ENCODE results near the gene EXOC3.
"Not testable (repeated sequence)": the region's sequence is repeated elsewhere in the genome, so short reads cannot be mapped to it uniquely, and the experiment has no call there.

EXOC3 gene

GRCh38 chr5:458547-459353 lies 15.8 kb downstream of the EXOC3 start:
- DNase-seq = peak; percentile 55 to 58

DNA sequence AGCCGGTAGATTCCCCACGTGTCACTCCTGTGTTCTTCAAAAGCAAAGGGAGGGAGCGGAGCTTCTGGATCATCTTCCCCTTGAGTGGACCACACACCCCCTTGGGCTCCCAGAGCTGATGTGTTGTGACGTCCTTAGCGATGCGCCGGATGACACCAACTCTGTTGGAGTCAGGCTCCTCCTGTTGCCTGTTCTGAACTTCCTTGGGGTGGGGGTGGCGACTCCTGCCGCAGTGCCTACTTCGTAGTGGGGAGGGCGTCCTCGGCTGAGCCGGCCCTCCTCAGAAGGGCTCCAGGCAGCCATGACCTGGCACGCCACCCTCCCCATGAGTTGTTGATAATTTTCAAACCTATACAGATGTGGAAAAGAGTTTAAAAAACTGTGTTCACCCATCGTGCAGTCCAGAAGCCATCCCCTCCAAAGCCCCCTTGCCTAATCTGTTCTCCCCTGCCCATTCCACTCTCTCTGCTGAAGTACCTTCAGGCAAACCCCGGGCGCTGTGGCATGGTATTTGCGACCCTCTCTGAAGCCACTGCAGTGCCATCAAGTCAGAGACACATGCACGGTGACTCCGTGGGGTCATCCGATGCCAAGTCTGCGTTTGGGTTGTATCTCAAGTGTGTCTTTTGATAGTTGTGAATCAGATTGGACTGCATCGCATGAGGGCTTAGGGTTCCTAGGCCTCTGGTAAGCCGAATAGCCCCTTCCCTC lies 16.7 kb downstream of the EXOC3 start:
- DNase-seq = no peak

DNA sequence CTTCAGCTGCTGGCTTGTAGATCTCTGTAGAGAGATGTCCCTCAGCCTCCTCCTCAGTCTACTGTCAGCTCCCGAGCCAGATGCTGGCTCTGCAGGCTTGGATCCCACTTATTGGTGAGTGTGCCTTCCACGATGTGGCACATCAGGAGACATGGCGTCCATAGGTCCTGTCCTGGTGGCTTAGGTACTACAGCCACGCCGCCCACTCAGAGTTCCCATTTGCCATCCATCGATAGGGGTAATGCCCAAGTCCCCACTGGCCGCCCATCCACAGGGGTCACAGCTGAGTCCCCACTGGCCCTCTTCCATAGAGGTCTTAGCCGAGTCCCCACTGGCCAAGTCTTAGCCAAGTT lies 17.3 kb downstream of the EXOC3 start:
- DNase-seq = no peak

GRCh38 chr5:462051-462481 lies 19.1 kb downstream of the EXOC3 start:
- DNase-seq = no peak

GRCh38 chr5:463301-463700 lies 20.3 kb downstream of the EXOC3 start:
- no peak for DNase-seq

DNA sequence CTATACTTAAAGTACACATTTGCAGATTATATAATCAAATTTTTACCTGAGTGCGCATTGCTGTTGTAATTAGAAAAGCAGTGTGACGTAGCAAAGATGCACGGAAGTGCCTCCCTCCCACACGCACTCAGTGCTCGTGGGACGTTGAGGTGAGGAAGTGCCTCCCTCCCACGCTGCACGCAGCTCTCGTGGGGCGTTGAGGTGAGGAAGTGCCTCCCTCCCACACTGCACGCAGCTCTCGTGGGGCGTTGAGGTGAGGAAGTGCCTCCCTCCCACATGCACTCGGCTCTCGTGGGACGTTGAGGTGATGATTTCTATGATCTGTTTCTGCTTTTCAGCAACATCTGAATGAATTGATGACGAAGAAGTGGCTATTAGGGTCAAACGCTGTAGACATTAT lies 21.0 kb downstream of the EXOC3 start:
- peak in 1 of 2 donors; percentile 36 for DNase-seq

DNA sequence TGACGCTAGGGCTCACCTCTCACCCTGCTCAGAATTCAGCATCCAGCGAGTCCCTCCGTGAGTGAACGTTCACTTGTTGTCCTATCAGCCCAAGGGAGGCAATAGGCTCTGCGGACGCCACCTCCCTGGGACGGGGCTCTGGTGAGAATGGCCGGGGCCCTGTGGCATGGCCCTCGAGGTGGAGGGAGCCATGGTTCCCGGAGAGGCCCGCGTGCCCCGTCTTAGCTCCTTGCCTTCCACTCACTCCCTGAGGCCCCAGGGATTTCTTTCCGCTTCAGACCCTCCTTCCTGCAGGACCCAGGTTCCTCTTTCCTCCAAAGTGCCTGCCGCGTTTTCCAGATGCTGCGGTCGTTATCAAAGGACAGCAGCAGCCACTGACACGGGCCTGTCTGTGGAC lies 21.5 kb downstream of the EXOC3 start:
- no peak for DNase-seq

DNA sequence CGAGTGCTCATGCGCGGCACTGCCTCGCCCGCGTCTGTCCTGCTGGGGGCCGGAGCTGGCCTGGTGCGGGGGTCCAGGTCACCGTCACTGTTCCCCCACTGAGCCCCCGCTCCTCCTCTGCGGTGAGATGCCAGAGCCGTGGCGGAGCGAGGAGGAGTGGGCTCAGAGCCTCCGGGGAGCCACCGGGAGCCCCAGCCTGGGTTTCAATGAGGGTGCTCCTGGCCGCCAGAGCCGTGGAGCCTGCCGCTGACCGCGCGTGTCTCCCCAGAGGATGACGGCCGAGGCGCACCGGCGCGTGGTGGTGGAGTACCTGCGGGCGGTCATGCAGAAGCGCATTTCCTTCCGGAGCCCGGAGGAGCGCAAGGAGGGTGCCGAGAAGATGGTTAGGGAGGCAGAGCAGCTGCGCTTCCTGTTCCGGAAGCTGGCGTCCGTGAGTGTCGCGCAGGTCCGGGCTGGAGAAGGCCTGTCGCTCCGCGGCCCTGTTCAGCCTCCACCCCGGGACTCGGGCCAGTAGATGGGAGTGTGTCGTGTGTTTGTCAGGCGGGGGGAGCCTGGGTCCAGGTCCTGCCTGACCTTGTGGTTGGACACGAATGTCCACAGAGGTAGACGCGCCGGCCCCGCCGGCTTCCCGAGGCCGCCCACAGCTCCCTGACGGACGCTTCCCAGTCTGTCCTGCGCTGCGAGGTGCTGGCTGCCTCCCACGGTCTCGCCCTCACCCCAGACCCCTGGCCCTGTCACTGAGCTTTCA lies 22.0 kb downstream of the EXOC3 start:
- no peak for DNase-seq

GRCh38 chr5:465591-466403 lies 22.8 kb downstream of the EXOC3 start:
- DNase-seq = no peak

DNA sequence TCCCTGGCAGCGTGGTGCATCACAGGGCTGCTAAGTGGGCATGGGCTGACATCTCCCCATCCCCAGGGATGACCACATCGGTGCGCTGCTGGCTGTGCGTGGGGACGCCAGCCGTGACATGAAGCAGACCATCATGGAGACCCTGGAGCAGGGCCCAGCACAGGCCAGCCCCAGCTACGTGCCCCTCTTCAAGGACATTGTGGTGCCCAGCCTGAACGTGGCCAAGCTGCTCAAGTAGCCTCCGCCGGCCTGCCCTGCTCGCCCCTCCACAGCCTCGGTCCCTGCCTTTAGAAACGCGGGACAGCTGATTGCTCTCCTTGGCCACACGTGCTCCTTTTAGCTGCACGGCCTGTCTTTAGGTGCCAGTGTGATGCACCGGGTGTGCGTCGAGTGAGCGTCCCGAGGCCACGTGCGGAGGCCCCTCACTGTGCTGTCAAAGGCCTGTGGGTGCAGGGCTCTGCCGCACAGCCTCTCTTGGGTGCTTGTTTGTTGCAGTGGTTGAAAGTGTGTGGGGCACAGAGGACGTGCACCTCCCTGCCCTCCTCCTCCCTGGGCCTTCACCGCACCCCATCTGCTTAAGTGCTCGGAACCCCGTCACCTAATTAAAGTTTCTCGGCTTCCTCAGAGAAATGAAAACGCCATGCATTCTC lies 23.8 kb downstream of the EXOC3 start:
- no peak for DNase-seq

- no peak for DNase-seq
Measured at GRCh38 chr5:468401-468800, 25.4 kb downstream of the EXOC3 start.

GRCh38 chr5:469752-470483 lies 26.9 kb downstream of the EXOC3 start:
- DNase-seq = no peak

- DNase-seq = no peak
Measured at GRCh38 chr5:470961-471749, 28.2 kb downstream of the EXOC3 start.

GRCh38 chr5:471750-472058 lies 28.7 kb downstream of the EXOC3 start:
- no peak for DNase-seq

DNA sequence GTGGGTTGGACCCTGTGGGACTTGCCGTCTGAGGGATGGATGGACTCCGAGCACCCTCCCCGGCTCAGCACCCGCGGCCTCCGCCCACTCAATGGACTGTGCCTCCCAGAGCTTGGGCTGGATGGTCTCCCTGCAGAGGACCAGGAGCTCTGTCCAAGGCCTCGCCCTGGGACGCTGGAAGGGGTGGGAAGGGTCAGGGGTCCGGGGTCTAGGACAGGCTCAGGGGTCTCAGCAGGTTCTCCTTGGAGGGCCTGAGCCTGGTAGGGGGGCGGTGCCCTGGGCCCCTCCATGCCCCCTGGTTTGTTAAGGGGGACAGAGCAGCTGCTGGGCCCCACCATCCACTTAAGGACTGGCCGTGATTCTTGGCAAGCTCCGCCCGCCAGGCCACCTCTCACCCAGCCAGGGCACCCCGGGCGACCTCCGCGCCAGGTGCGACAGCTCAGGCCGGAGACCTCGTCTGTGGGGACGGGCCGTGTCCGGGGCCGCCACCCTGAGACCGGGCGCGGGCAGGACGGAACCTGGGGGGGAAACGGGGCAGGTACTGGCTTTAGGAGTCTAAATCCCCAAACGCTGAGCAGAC lies 29.2 kb downstream of the EXOC3 start:
- peak in 1 of 2 donors; percentile 15 for DNase-seq

- DNase-seq = peak; percentile 85 to 90
Measured at GRCh38 chr5:472656-473550, 29.9 kb downstream of the EXOC3 start.

DNA sequence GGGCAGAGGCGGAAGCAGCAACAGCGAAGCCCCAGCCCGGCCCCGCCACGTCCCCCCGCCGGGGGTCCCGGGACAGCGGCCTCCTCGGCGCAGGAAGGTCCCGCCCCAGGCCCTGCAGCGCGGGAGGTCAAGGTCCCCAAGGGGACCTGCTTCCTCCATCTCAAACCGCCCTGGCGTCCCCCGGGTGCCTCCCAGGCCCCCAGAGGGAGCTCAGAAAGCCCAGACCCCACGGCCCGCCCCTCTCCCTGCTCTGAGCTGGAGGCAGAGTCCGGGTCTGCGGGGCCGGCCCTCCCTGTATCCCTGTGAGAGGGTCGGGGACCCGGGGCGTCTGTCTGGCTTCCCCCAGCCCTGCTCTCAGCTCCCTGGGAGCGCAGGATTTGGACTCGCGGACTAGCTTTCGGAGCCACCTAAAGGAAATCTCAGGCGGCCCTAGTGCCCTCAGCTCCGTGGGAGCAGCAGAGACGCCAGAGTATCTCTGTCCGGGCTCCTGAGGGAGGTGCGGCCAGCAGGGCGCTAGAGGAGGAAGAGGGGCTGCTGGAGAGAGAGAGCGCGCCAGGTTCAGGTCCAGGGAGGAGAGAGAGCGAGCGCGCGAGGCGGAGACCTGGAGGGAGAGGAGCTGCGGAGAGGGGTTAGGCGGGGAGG lies 30.7 kb downstream of the EXOC3 start:
- DNase-seq = peak in 1 of 2 donors; percentile 23

DNA sequence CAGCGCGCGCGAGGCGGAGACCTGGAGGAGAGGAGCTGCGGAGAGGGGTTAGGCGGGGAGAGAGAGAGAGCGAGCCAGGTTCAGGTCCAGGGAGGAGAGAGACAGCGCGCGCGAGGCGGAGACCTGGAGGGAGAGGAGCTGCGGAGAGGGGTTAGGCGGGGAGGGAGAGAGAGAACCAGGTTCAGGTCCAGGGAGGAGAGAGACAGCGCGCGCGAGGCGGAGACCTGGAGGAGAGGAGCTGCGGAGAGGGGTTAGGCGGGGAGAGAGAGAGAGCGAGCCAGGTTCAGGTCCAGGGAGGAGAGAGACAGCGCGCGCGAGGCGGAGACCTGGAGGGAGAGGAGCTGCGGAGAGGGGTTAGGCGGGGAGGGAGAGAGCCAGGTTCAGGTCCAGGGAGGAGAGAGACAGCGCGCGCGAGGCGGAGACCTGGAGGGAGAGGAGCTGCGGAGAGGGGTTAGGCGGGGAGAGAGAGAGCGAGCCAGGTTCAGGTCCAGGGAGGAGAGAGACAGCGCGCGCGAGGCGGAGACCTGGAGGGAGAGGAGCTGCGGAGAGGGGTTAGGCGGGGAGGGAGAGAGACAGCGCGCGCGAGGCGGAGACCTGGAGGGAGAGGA lies 31.4 kb downstream of the EXOC3 start:
- not testable (repeated sequence) for DNase-seq
